ENCODE data around the gene ENOX1.
"Not testable (repeated sequence)": the region's sequence is repeated elsewhere in the genome, so short reads cannot be mapped to it uniquely, and the experiment has no call there.

ENOX1 gene

GRCh38 chr13:43203781-43204180 is 583.0 kb downstream of the ENOX1 start:
- DNase-seq (ENCODE audit: low read depth), result no peak

DNA sequence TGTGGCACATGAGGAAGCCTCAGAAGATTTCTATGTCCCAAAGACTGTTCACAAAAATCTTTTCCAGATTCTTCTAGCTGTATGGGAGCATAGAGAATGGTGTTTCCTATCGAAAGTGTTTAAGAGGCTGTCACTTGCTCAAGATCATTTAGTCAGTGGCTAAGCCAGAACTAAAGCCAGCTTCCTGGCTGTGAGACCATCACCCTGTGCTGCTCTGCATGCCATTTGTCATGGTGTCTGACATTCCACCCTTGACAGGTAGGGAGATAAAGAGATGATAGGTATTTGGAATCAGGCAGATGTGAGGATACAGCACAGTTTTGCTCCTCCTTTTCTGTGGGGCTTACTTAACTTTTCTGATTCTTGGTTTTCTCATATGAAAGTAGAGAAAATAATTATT is 586.0 kb downstream of the ENOX1 start:
- no peak for DNase-seq (ENCODE audit: low read depth)

DNA sequence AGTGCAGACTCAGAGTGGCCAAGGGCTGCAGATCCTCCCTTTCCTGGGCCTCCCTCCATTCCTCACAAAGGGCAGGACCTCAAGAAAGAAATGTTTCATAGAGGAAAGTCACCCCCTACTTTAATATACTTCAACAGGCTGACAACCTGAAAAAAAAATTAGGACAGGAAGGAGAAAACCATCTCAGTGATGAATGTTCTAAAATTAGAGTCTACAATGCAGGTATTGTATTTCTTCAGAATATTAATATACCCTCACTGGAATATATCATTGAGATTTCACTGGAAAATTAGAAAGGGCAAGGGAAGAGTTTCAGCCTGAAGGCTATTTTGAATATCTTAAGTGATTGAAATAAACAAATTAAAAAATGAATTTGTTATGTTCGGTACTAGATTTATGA is 586.5 kb downstream of the ENOX1 start:
- no peak for DNase-seq (ENCODE audit: low read depth)

GRCh38 chr13:43196750-43197370 is 589.9 kb downstream of the ENOX1 start:
- DNase-seq (ENCODE audit: low read depth), result no peak

- DNase-seq (ENCODE audit: low read depth), result no peak
Measured at GRCh38 chr13:43196086-43196621, 590.6 kb downstream of the ENOX1 start.

DNA sequence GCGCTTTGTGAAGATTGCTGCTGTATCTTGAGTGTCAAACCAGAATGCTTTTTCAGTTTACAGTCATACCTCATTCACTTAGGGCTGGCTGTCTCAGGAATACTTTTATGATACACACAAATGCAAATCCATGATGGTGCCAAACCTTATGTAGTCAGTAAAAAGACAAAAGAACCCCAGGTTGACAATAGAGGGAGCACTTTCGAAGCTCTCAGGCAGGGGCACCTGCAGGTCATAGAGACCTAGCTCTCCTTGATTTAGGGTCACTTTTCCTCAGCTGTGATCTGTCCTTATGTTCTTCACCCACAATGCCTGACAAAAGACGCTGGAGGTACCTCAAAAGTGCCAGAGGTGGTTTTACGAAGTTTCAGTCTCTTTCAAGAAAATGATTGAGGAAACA is 591.2 kb downstream of the ENOX1 start:
- DNase-seq (ENCODE audit: low read depth), result no peak

GRCh38 chr13:43195112-43195511 is 591.7 kb downstream of the ENOX1 start:
- no peak for DNase-seq (ENCODE audit: low read depth)

DNA sequence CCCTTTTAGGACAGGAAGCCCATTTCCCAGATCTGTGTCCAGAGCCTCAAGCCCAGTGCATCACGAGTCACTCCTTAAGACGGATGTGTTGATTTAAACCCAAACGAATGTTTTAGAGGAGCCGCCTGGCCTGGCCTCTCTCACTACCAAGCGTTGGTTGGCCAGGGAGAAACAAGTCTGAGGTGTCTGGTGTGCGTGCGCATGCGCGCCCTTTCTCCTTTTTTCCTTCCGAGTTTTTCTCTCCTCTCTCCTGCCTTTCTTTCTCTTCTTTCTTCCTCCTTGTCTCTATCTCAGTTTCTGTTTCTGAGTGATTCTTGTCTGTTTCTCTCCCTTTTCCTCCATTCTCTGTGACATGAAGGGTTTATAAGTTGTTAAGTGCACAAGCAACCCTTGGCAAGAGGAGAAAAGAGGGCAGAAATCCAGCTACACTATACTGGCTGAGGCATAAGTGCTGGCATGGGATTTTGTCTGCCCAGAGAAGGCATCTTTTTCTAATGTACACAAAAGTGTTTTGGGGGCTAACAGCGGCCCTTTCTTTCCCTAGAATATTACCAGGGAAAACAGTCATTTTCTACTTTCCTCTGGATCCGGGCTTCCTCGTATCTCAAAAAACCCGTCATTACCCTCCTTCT is 592.9 kb downstream of the ENOX1 start:
- no peak for DNase-seq (ENCODE audit: low read depth)

DNA sequence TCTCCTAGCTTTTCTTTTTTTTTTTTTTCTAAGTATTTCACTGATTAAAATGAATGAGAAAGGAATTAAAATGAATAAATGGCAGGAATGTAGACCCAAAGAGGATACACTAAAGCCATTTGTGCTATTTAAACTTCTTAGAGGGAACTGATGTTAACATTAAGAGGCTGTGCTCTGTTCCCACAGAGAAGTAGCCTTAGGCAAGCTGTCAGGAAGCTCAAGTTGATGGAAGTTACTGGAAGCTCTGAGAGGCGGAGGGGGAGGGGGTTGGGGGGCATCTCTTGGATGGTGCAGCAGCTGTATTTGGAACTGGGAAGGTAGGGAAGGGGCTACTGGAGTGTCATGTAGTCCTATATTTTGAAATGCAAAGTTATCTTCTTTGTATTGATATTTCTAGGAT is 595.2 kb downstream of the ENOX1 start:
- no peak for DNase-seq (ENCODE audit: low read depth)

GRCh38 chr13:43185226-43185625 is 601.5 kb downstream of the ENOX1 start:
- DNase-seq (ENCODE audit: low read depth), result no peak

- DNase-seq (ENCODE audit: low read depth), result no peak
Measured at GRCh38 chr13:43180837-43181236, 605.9 kb downstream of the ENOX1 start.

GRCh38 chr13:43180036-43180660 is 606.6 kb downstream of the ENOX1 start:
- no peak for DNase-seq (ENCODE audit: low read depth)

DNA sequence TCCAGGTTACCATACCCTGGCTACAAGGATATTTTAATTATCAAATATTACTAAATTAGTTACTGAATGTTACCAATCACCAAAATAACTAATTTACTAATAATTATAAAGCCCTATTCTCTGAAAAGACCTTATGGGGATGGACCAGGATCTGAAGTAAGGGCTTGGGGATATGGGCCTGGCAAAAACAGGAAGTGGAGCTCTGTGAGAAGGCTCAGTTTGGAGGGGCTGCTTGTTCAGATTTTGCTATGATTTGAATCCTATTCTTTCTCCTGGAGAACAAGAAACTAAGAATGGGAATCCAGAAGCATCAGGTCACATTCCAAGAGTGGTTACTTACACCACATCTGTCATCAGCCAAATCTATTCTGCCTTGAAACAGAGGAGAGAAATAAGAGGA is 615.3 kb downstream of the ENOX1 start:
- no peak for DNase-seq (ENCODE audit: low read depth)

GRCh38 chr13:43170506-43170905 is 616.3 kb downstream of the ENOX1 start:
- no peak for DNase-seq (ENCODE audit: low read depth)

DNA sequence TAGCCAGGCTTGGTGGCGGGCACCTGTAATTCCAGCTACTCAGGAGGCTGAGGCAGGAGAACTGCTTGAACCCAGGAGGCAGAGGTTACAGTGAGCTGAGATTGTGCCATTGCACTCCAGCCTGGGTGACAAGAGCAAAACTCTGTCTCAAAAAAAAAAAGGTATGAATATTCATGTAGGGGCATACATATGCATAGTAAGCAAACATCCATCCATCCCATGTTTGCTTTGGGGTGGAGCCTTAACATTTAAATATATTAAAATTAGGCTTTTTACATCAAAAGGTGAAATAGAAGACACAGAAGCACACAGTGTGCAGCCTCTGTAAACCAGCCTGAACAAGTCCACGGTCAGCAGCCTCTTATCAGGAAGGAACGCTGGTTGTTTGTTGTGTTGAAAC is 618.3 kb downstream of the ENOX1 start:
- DNase-seq (ENCODE audit: low read depth), result not testable (repeated sequence)

- no peak for DNase-seq (ENCODE audit: low read depth)
Measured at GRCh38 chr13:43167731-43168130, 619.0 kb downstream of the ENOX1 start.

DNA sequence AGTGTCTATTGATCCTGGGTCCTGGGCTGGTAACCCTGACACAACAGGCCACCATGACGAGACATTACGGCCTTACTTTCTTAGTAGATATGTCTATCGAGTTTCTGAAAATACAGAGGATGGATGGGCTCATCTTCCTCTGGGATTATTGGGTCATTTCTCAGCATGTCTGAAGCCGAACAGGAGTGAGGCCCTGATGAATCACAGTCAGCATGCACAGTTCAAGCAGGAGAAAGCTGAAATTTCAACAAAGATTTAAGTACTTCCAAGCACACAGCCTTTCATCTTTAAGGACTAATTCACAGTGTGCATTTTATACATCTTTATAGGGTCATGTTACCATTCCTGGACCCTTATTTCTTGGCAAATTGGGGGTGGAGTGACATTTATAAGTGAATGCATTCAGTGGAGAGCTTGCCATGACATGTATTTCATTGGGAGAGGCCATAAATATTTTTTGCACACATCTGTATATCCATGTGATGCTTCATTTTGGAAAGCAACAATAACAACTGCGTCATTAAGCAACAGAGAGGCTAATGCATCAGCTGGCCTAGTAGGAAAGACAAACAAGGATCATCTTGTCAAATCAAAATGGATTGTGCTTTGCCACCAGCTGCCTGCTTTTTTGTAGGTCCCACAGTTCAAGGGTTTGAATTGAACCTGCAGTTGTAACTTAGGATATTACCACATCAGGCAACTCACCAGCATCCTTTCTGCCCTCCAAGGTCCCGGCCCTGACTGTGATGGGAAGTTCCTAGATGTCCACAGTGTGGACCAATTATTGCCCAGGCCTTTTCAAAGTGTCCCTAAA is 619.9 kb downstream of the ENOX1 start:
- no peak for DNase-seq (ENCODE audit: low read depth)

Measured in stimulated activated CD4-positive, alpha-beta T cell treated with anti-CD3 and anti-CD28 coated beads, Interleukin-2, amount 100 ng/mL, for 4 hours (primary cell).